GM19452 (cell line): ENCODE data around the gene PDE12.
"Not testable (repeated sequence)": the region's sequence is repeated elsewhere in the genome, so short reads cannot be mapped to it uniquely, and the experiment has no call there.

Experiments
- ATAC-seq: cut with Tn5 transposase; IDR thresholded peaks from one replicate; pipeline ENCODE4 v1.9.1; 2021; ENCODE audit not compliant: unreplicated experiment

PDE12 gene

DNA sequence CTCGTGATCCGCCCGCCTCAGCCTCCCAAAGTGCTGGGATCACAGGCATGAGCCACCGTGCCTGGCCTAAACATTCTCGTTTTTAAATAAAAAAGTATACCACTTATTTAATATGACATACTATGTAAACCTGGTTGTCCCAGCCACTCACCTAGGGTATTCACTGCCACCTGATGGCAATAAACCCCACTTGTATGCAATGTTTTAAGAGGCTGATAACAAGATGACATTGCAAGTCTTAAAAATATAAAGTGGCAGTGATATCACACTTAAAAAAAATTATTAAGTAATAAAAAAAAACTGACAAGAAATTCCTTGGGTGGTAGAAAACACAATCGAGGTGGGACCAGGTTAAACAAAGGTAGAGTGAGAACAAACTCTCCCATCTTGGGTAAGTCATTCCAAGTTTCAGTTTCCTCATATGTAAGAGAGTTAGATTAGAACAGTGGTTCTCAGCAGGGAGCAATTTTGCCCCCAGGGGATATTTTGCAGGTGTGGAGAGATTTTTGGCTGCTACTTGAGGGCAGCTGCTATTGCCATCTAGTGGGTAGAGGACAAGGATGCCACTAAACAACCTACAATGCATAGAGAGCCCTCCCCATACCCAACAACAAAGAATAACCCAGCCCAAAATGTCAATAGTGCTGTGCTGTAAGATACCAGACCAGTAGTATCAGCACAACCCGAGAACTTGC, 26.5 kb downstream of the PDE12 start:
- no peak for ATAC-seq

GRCh38 chr3:57583544-57583943, 27.5 kb downstream of the PDE12 start:
- ATAC-seq, result no peak

DNA sequence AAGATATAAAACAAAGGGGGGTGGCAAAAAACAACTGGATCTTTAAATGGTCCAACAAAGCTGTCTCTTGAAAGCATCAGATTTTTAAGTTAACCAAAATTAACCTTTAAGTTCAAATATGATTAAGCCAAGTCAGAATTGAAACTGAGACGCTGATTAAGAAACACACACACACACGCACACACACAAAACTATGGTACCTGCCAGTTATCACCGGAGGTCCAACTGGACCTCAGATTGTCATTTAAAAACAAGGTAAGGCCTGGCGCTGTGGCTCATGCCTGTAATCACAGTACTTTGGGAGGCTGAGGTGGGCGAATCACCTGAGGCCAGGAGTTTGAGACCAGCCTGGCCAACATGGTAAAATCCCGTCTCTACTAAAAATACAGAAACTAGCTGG, 30.7 kb downstream of the PDE12 start:
- no peak for ATAC-seq

- ATAC-seq, result no peak
Observed at GRCh38 chr3:57587905-57588304, 31.8 kb downstream of the PDE12 start.

GRCh38 chr3:57592306-57592705, 36.2 kb downstream of the PDE12 start:
- ATAC-seq, result no peak

- no peak for ATAC-seq
Observed at GRCh38 chr3:57594144-57594543, 38.1 kb downstream of the PDE12 start.

DNA sequence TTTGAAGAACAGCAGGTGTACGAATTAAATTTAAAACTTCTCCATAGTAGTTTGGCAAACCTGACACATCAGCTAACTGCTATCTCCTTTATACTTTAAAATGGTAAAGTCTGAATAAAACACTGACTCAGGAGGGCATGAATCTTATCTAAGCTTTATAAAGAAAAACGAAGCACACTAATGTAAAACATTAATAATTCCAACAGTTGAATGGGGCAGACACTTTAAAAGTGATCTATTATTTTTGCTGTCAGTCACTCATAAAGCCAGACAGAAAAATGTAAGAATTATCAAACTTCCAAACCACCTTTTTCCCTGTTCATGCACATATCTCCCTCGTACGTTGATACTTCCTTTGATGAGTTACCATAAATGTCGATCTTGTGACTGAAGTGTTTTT, 38.5 kb downstream of the PDE12 start:
- ATAC-seq, result no peak

- no peak for ATAC-seq
Observed at GRCh38 chr3:57596495-57597126, 40.5 kb downstream of the PDE12 start.

- ATAC-seq, result peak; percentile 94
Observed at GRCh38 chr3:57597127-57597923, 41.3 kb downstream of the PDE12 start, which contains the start of gene ARF4. Gene ARF4, minus strand, starts transcription at chr3:57597344. Its CDS starts 204 bp downstream, at chr3:57597140.

DNA sequence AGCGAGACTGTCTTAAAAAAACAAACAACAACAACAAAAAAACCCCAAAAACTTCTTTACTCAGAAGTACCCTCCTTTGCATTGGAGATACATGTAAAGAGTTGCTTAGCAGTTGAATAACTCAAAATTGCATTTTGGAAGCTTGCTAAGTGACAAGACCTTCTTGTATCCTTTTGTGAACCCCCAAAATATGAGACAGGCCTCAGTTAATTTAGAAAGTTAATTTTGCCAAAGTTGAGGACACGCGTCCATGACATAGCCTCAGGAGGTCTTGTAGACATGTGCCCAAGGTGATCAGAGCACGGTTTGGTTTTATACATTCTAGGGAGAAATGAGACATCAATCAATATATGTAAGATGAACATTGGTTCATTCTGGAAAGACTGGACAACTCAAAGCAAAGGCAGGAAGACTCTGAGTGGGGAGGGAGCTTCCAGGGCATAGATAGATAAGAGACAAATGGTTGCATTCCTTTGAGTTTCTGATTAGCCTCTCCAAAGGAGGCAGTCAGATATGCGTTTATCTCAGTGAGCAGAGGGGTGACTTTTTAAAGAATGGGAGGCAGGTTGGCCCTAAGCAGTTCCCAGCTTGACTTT, 42.8 kb downstream of the PDE12 start:
- no peak for ATAC-seq

GRCh38 chr3:57600195-57600594, 44.1 kb downstream of the PDE12 start:
- no peak for ATAC-seq

DNA sequence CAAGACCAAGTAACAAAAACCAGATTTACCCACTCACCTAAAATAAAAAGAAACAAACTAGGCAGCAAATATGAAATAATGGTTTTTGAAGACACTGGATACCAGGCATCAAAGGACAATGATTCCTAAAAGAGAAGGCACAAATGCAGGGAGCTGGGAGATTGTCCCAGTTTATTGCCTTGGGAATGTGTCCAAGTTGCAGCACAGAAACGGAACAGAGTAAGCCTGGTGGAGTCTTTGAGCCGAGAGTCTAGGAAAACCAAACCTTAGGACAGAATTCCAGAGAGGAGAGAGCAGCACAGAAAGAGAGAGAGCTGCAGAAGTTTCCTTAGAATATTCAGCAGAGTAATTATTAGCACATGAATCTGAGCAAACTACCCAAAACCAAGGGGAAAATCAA, 48.9 kb downstream of the PDE12 start:
- no peak for ATAC-seq

- no peak for ATAC-seq
Observed at GRCh38 chr3:57605683-57606082, 49.6 kb downstream of the PDE12 start.

DNA sequence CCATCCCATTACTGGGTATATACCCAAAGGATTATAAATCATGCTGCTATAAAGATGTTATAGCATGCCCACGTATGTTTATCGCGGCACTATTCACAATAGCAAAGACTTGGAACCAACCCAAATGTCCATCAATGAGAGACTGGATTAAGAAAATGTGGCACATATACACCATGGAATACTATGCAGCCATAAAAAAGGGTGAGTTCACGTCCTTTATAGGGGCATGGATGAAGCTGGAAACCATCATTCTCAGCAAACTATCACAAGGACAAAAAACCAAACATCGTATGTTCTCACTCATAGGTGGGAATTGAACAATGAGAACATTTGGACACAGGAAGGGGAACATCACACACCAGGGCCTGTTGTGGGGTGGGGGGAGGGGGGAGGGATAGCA, 55.8 kb downstream of the PDE12 start:
- not testable (repeated sequence) for ATAC-seq

DNA sequence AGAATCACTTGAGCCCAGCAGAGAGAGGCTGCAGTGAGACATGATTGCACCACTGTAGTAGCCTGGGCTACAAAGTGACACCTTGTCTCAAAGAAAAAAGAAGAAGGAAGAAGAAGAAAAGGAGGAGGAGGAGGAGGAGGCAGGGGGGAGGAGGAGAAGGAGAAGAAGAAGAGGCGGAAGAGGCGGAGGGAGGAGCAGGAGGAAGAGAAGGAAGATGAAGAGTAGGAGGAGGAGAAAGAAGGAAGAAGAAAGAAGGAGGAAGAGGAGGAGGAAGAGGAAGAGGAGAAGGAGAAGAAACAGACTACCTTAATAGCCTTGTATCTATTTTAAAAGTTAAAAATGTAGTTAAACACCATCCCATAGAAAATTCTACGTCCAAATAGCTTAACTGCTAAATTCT, 60.2 kb downstream of the PDE12 start:
- no peak for ATAC-seq
